GM18508 (cell line): Measurements from ENCODE around the gene NPB.
"Not testable (repeated sequence)": the region's sequence is repeated elsewhere in the genome, so short reads cannot be mapped to it uniquely, and the experiment has no call there.

Experiments
- ATAC-seq: cut with Tn5 transposase; IDR thresholded peaks from one replicate; pipeline ENCODE4 v1.9.1; 2021; ENCODE audit warnings: moderate number of reproducible peaks; ENCODE audit not compliant: insufficient read depth, unreplicated experiment

NPB gene

DNA sequence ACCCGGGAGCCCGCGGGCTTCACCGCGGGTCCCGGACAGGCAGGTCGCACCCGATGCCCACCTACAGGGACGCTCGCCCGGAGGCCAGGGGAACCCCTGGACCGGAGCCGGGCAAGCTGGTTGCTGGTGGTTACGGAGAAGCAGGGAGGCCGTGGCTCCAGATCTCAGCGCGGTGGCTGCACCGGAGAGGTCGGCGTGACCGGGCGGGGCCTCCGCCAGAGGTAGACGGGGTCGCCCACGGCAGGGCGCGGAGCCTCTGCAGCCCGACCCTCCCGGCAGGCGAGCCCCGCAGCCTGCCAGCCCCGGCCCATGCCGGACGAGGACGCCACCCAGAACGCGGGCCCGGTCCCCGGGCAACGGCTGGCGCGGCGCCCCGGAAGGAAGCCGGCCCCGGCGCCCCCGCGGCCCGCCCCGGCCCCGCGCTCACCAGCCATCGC, 8.8 kb downstream of the NPB start:
- ATAC-seq, result no peak

DNA sequence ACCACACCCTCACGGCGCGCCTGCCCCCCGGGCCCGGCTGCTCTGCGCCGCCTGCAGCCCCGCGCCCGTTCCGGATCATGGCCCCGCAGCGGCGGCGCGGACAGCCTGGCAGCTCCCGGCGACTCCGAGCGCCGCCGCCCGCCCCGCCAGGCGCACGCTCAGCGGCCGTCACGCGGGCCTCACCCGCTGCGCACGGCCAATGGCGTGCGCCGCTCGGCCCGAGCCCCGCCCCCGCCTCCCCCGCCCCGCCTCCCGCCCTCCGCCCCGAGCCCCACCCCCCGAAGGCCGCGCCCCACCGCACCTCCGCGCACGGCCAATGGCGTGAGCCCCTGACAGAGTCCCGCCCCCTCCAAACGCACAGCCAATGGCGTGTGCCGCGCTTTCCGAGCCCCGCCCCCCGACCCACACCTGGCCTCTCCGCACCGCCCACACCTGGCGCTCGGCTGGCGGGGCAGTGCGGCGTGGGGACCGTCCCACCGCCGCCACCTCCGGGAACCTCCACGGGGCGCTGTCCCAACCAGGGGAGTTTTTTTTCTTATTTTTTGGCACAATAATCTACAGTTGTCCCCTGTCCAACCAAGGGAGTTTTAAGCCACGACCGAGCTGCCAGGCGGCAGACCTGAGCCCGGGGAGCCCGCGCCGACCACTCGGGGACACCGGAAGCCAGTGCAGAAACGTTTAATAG, 9.4 kb downstream of the NPB start, which contains the start of gene PCYT2:
PCYT2 (minus strand) TSS at position 123 of the 685 bp plus-strand sequence; CDS start at position 79, 44 bp downstream.
- no peak for ATAC-seq

DNA sequence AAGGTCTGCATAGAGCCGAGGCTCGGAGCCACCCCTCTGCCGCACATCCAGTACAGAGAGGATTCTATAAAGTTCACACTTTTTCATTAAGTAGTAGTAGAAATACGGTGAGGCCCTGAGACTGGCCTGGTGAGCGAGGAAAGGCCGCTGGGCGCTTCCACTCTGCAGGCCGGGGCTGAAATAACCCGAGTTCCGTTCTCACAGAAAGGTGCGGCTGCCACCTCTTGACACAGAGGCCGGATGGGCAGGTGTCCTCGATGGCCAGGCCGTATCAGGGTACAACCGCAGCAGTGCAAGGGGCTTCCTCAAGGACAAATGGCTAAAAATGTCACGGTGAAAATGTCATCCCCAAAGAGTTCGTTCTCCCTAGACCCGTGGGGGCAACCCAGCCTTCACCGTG, 9.9 kb downstream of the NPB start:
- ATAC-seq, result no peak

DNA sequence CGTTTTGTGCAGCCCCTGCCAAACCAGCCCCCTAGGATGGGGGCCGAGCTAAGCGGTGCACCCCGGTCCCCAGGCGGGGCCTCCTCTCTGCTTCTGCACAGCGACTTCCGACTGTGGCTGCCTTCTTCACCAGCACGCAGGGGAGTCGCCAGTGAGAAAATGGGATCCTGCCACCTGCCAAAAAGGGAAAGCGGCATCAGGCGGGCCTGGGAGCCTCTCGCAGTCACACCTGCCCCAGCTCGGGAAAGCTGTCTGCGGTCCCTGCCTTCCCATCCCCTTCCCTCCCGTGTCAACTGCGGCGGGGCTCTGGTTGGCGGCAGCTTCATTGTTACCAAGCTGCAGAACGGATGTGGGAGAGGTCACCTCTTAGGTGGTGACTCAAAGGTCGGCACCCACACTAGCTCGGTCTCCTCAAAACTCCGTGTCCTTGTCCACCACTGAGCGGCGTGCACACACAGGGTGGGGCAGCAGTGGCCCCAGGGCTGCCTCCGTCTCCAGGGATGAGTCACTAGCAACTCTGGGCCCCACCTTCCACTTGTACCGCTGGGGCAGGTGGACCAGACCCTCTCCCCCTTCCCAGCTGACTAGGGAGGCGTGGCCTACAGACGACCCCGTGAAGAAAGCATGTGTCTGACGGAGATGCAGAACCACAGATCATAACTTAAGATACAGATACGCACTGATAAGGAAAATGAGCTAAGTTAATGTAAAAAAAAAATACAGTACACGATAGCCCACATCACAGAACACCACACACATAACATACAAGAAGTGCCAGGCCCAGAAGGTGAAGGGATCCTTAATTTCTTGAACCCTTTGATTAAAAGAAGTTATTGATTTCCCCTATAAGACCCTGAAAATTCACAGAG, 10.6 kb downstream of the NPB start:
- no peak for ATAC-seq

DNA sequence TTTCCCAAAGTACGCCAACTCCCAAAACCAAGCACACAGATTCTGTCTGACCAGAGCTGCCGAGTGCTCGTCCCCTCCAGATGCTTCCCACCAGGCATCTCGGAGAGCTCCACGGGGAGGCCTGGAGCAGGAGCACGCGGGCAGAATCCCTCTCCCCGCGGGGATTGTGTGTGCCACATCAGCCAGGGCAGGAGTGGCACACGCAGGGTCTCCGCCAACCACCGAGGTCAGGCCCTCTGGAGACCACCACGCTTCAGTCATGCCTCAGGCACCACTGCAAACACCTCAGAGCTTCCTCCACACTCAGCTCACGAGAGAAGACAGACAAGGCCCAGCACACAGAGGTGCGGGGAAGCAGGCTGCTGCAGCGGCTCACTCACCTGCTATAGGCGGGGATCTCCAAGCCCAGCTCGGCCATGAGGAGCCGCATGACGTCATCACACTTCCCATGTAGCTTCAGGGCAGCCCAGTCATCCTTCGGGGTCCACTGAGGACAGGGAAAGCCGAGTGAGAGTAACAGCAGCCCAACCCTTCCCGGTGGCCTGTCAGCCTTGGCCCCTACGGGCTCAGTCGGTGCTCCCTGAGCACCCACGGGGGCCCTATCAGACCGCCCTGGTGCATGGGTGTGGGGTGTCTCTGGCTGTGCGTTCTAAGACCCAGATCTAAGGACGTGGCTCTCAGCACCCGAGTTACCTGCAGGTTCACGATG, 11.5 kb downstream of the NPB start:
- ATAC-seq, result no peak

DNA sequence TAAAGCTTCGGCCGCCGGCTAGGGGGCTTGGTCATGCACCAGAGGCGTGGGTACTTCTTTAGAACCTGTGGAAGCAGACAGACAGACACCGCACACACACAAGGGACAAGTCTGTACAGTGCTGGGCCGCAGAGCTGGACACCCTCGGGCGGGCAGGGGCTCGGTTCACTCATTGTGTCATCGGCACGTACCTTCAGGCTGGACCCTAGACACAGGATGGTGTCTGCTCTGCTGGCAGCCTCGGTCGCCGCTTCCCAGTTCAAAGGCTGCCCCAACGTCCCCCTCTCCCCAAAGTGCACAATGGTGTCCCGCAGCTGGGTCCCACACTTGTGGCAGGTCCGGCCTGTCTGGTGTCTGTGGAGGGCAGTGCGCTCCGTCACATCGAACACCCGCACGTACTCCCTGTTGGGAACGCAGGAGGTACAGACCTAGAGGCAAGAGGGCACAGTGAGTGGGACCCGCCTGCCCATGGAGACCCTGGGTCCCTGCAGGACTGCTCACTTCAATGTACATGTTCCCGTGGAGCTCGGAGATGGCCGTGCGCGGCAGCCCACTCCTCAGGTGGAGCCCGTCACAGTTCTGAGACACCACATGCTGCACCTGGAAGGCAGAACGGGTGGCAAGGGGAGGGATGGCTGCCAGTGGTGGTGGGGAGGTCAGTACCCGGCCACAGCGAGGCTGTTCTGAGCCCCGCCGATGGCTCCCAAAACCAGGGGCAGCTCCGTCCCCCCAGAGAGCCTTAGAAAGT, 12.2 kb downstream of the NPB start:
- ATAC-seq, result no peak

DNA sequence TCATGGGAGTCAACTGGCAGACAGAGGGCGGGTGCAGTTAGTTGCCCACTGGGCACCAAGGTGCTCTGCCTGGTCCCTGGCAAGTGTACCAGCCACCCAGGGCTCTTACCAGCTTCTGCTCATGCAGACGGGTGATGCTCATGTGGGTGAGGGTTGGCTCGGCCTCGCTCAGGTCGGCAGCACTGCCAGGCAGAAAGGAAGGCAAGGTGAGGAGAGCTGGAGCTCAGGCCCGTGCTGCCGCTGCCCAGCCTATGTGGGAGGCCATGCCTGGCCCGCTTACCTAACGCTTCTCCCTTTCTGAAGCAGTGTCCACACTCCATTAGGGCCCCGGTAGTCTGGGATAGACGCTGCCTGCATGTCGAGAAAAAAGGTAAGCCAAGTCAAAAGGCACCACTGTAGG, 13.3 kb downstream of the NPB start:
- no peak for ATAC-seq

DNA sequence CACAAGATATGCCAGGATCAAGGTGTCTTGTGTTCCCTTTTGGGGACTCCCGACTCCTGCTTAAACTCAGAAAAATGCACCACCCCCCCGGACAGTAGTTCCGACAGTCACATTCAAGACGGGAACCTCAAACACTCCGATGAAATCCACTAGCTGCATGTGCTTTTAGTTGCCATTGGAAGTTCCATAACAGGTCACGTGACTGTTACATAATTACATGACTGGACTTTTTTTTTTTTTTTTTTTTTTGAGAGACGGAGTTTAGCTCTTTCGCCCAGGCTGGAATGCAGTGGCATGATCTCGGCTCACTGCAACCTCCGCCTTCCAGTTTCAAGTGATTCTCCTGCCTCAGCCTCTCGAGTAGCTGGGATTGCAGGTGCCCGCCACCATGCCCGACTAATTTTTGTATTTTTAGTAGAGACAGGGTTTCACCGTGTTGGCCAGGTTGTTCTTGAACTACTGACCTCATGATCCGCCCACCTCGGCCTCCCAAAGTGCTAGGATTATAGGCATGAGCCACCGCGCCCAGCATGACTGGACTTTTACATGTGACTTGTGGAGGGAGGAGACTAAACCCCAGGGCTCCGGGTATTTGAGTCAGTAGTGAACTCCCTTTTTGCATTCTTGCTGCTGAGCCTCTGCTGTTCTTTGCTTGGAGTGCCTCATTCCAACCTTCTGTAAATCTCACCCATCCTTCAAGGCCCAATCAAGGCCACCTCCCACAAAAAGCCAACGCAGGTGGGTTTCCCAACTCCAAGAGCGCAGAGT, 14.4 kb downstream of the NPB start:
- ATAC-seq, result no peak

DNA sequence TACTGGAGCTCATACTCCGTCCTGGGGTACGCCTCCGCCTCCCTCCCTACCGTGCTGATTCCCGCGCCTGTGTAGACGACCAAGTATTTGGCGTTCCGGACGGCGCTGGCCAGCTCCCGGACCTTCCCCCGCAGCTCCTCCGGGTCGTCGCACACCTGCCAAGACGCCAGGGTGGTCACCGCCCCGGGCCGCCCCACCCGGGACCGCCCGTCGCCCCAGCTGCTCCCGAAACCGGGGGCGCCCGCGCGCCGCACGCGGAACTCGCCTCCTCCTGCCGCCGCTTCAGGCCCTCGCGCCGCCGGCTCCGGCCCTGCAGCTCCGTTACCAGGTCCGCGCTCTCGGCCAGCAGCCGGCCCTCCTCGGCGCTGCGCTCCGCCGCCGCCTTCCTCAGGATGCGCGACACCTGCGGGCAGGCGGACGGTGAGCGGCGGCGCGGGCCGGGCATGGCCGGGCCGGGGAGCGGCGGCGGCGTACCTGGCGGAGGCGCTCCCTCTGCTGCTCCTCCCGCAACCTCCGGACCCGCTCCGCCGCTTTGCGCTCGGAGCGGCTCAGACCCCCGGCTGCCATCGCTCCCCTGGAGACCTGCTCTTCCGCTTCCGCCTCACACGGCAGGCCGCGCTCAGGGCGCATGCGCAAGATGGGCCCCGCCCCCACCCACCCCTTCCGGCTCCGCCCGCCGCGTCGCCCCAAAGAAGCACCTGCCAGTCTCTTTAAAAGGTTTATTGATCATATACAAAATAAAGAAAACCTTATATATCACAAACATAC, 15.7 kb downstream of the NPB start, which contains the start of gene SIRT7:
SIRT7 (minus strand) TSS at position 612 of the 768 bp plus-strand sequence; CDS start at position 567, 45 bp downstream.
- ATAC-seq, result no peak

DNA sequence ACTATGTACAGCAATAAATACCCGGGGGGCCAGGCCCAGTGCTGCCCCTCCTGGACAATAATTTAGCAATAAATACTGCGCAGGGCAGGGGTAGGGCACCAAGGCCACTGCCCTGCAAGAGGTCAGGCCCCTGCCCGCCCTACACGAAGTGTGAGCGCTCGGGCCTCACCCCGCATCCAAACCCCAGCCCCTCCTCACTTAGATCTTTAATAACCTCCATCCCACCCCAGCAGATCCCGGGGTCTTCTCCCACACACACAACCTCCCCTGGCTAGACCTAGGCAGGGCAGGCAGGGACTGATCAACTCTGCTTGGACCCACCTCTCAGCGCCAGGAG, 16.3 kb downstream of the NPB start:
- not testable (repeated sequence) for ATAC-seq

DNA sequence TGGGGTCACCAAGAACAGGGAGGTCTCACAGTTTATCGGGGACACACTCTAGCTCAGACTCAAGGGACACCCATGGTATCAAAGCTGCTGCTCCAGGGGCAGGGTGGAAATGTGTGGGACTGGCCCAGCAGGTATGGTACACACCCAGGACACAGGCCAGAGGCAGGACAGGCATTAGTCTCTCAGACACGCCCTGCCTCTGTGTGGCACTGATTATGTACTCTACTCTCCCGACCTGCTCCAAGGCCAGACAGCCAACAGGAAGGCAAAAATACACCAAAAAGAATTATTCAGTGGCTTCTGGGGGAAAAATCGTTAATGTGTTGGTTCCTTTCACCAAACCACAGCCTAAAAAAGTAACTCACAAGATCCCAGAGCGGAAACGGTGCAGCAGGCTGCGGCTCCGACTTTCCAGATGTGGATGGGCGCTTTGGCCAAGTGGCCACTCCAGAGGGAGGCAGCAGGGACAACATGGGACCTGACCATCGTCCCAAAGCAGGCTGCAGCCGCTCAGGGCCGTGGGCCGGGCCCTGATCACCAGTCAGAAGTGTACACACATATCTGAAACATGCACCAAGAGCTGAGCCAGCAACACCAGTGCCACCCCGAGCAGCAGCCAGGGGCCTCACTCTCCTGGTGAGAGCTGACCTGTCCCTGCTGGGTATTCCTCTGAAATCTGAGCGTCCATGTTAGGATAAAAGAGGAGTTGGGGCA, 17.0 kb downstream of the NPB start:
- ATAC-seq, result no peak

DNA sequence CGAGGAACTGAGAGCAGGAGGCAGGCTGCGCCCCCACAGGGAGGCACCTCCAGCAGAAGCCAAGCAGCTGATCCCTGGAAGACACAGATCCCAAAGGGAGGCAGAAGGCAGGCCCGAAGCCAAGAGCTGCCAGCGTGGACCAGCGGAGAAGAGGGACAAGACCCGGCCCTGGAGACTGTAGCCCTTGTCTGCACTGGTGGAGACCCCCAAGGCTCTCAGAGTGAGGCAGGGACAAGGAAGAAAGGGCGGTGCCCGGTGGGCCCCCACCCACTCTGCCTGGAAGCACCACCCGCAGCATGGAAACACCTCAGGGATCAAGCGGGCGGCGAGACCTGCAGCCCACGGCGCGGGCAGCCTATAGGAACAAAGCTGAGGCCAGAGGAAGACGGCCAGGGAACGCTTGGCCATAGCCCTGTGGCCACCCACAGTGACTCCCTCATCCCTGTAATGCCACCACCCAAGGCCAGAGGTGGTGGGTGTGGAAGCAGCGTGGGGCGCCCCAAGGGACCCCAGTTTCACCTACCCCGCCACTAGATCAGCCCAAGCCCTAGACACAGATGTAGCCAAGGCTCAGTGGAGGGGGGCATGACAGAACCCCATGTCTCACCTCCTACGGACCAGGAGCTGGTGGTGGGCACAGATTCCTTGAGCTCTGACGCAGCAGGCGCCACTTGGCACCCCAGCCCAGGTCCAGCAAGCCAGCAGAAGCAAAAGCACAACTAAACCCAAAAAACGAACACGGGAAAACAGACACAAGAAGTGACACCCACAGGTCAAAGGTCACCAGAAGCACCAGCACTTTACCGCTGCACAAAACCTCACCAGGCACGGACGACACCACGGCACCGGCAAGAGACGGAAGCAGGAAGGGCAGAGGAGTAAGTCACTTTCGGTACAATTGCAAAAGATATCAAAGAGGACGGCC, 18.8 kb downstream of the NPB start:
- no peak for ATAC-seq

DNA sequence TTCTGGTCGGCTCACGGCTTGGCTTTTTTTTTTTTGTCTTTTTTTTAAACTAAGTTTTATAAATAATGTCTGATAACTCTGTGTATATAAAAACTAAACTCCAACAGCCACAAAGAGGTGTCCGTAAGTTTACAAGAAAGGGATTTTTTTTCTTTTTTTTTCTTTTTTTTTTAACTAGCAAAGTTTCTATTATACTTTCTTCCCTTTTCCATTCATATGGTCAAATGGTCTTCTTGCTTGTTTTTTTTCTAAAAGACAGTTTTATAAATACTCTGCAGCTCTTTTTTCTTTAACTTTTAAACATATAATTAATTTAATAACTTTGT, 19.5 kb downstream of the NPB start:
- ATAC-seq, result no peak

DNA sequence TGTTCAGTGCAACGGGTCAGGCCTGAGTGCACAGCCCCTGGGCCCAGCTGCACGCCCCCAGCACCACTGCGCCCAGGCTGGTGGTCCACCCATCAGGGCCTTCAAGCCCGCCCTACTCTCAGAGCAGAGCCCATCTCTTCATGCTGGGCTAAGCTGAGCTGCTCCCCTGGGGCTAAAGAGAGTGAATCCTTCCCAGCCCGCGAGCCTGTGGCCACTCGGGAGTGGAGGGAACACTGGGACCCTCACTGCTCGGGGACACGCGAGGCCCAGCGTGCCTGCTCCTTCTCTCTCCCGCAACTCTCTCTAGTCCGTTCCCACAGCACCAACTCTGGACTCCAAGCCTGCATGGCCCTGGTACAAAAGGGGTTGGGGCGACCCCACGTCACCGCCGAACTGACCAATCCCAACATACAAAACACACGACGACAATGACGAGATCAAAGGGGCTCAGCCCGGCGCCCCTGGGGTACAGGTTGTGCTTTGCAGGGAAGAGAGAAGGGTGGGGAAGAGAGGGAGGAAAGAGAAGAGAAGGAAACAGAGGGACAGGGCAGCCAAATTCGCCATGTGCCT, 20.0 kb downstream of the NPB start:
- ATAC-seq, result no peak

DNA sequence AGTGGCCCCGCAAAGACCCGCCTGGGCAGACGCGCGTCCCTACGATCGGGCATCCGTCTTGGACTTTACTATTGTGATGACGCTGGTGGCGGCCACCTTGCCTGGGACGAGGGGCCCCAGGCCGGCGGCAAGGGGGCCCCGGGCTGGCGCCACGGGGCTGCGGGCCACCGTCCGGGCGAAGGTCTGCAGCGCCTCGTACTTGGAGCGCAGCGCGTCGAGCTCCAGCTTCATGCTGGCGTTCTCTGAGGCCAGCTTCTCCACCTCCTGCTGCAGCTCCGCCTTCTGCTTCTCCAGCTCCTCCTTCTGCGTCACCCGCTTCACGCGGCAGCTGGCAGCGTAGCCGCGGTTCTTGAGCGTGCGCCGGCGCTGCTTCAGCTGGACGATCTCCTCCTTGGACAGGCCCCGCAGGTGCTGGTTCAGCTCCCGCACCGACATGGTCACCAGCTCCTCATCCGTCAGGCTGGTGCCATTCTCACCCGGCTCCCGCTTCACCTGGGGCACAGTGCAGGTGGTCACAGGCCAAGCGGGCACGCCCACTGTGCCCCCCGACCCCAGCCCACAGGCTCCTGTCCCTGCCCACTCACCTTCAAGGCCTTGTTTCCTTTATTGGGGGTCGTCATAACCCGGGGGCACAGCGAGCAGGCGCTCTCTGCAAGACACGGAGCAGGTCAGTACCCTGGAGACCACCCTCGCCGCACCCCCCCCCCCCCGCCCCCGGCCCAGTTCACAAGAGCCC, 20.7 kb downstream of the NPB start:
- no peak for ATAC-seq
